Smooth muscle cell (in vitro differentiated cells): Measurements from ENCODE around the gene OR4S2. TPM values are rescaled to one million over a fixed set of nuclear protein-coding genes. Genes with fewer than 3 reads are reported as not detected.

Experiments
- DNase-seq: peaks from one replicate; lab custom pipeline; 2025; ENCODE audit not compliant: unreplicated experiment; lab: John Stamatoyannopoulos, UW
- H2AFZ ChIP-seq: fragments of 200-600 bp; sonication (generic); 2 replicates; pipeline ENCODE4 v1.6.0; 2016; ENCODE audit warnings: antibody characterized with exemption, low read depth, mild to moderate bottlenecking
- H3F3A ChIP-seq: fragments of 200-600 bp; sonication (generic); 2 replicates; pipeline ENCODE4 v1.6.0; 2017; ENCODE audit warnings: antibody characterized with exemption, low read depth
- H3K27ac ChIP-seq: fragments of 200-600 bp; sonication (generic); 2 replicates; pipeline ENCODE4 v1.5.1; 2016; ENCODE audit warnings: low read depth, mild to moderate bottlenecking
- H3K27me3 ChIP-seq: fragments of 200-600 bp; sonication (generic); 2 replicates; pipeline ENCODE4 v1.6.1; 2016; ENCODE audit warnings: low read depth, mild to moderate bottlenecking
- H3K36me3 ChIP-seq: fragments of 200-600 bp; sonication (generic); 2 replicates; pipeline ENCODE4 v1.5.1; 2016; ENCODE audit warnings: low read depth
- H3K4me1 ChIP-seq: fragments of 200-600 bp; sonication (generic); 2 replicates; pipeline ENCODE4 v1.5.1; 2016; ENCODE audit warnings: low read depth
- H3K4me2 ChIP-seq: fragments of 200-600 bp; sonication (generic); 2 replicates; pipeline ENCODE4 v1.6.0; 2016; ENCODE audit warnings: mild to moderate bottlenecking
- H3K4me3 ChIP-seq: fragments of 200-600 bp; sonication (generic); 2 replicates; pipeline ENCODE4 v1.5.1; 2016; ENCODE audit warnings: mild to moderate bottlenecking
- H3K79me2 ChIP-seq: fragments of 200-600 bp; sonication (generic); 2 replicates; pipeline ENCODE4 v1.6.0; 2016; ENCODE audit warnings: low read depth, mild to moderate bottlenecking
- H3K9ac ChIP-seq: fragments of 200-600 bp; sonication (generic); 2 replicates; pipeline ENCODE4 v1.6.0; 2016; ENCODE audit warnings: low read depth
- H3K9me3 ChIP-seq: fragments of 200-600 bp; sonication (generic); replicated peaks from 2 replicates; pipeline ENCODE4 v1.5.1; 2016; ENCODE audit warnings: low read depth
- H4K20me1 ChIP-seq: fragments of 200-600 bp; sonication (generic); 2 replicates; pipeline ENCODE4 v1.6.0; 2016; ENCODE audit warnings: low read depth
- WGBS: methylation state at CpG from one replicate; pipeline ENCODE4 v1.1.7; 2016; ENCODE audit warnings: low lambda C conversion rate; 5-methylcytosine and 5-hydroxymethylcytosine counted together
- polyA plus RNA-seq: library from polyadenylated mRNA; unstranded; fragments of >200 nt; fragmentation: Nextera tagmentation; extraction: Ambion mirVana; gene quantifications from 2 replicates; pipeline ENCODE4 v1.2.1, GENCODE V29; 2016
- total RNA-seq: library from RNA; depleted of rRNA; stranded (reverse); fragments of >200 nt; gene quantifications from 2 replicates; pipeline ENCODE4 v1.2.3, GENCODE V29; 2014
- TF ChIP-seq, protein P1 (sequence below): fragments of 200-600 bp; sonication (generic); IDR thresholded peaks from 2 replicates; pipeline ENCODE4 v1.5.1; 2017; ENCODE audit warnings: borderline replicate concordance, mild to moderate bottlenecking, antibody characterized with exemption; ENCODE audit not compliant: insufficient read depth, poor library complexity, severe bottlenecking

Gene OR4S2, protein sequence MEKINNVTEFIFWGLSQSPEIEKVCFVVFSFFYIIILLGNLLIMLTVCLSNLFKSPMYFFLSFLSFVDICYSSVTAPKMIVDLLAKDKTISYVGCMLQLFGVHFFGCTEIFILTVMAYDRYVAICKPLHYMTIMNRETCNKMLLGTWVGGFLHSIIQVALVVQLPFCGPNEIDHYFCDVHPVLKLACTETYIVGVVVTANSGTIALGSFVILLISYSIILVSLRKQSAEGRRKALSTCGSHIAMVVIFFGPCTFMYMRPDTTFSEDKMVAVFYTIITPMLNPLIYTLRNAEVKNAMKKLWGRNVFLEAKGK
- total RNA-seq (not detected in 2 replicates), polyA plus RNA-seq (not detected in 2 replicates)

DNA sequence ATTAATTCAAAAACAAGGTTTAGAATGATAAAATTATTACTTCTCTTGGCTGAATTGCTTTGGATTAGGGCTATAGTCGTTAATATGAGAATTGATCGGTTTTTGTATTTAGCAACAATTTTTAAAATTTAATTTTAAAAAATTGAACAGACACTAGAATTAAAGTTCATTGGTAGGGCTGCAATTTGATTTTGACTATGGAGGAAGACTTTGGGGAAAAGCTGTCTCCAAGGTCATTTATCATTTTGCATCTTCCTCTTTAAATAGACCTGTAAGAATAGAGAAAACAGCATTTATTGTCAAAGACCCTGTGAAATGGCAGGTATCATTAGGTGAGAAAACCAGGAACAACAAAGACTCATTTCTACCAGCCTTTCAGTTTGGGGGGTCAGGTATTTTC is at the start of gene OR4S2:
Gene OR4S2 (plus strand): TSS at position 301 of the 400 bp plus-strand sequence. CDS start 2,577 bp downstream, outside the sequence.
- Histone ChIP-seq H3K9ac (no peak within 1 kb of the TSS), H3K4me3 (no peak within 1 kb of the TSS), H2AFZ (no peak within 1 kb of the TSS), H3K79me2 (no peaks in the 10 kb centered on the region), H4K20me1 (no peaks in the 10 kb centered on the region), H3K4me1 (no peaks in the 10 kb centered on the region), H3K27me3 (no peaks in the 10 kb centered on the region), H3K4me2 (no peak within 1 kb of the TSS), H3K9me3 (no peaks in the 10 kb centered on the region), H3K36me3 (no peaks in the 10 kb centered on the region), H3F3A (no peaks in the 10 kb centered on the region), H3K27ac (no peak within 1 kb of the TSS)
- TF ChIP-seq, protein P1, sequence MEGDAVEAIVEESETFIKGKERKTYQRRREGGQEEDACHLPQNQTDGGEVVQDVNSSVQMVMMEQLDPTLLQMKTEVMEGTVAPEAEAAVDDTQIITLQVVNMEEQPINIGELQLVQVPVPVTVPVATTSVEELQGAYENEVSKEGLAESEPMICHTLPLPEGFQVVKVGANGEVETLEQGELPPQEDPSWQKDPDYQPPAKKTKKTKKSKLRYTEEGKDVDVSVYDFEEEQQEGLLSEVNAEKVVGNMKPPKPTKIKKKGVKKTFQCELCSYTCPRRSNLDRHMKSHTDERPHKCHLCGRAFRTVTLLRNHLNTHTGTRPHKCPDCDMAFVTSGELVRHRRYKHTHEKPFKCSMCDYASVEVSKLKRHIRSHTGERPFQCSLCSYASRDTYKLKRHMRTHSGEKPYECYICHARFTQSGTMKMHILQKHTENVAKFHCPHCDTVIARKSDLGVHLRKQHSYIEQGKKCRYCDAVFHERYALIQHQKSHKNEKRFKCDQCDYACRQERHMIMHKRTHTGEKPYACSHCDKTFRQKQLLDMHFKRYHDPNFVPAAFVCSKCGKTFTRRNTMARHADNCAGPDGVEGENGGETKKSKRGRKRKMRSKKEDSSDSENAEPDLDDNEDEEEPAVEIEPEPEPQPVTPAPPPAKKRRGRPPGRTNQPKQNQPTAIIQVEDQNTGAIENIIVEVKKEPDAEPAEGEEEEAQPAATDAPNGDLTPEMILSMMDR = no peak
- WGBS = 66% methylated on average over 2 of the region's 2 CpGs
- no peak for DNase-seq

DNA sequence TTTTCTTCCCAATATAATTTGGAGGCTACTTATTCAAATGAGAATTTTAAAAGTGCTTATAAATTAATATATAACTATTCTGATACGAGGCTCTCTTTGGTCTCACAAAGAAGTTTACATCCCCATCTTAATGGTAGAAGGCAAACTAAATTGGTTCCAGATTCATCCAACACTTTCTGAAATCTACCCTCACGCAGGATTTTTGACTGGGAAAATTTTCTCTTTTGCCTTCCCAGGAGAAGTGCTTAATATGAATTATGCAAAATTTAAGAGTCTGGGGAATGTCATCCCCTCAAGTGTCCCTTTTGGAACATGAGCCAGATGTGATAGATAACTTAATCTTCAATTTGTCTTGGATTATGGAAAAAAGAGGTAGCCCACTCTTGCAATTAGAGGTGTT is 40.6 kb upstream of the OR4S2 start, which contains the start of gene OR4C11:
Gene OR4C11 (minus strand): TSS at position 101 of the 400 bp plus-strand sequence. CDS start 3,272 bp downstream, outside the sequence.
- no peak within 1 kb of the TSS for H3K9ac ChIP-seq
- H4K20me1 ChIP-seq = no peaks in the 10 kb centered on the region
- TF ChIP-seq, protein P1 = no peak
- WGBS = 53% methylated on average over 2 of the region's 2 CpGs
- H3K27me3 ChIP-seq = no peaks in the 10 kb centered on the region
- H3K36me3 ChIP-seq = no peaks in the 10 kb centered on the region
- no peaks in the 10 kb centered on the region for H3K79me2 ChIP-seq
- H3K9me3 ChIP-seq = no peaks in the 10 kb centered on the region
- H3K27ac ChIP-seq = no peak within 1 kb of the TSS
- no peak within 1 kb of the TSS for H3K4me3 ChIP-seq
- H2AFZ ChIP-seq = no peak within 1 kb of the TSS
- no peaks in the 10 kb centered on the region for H3F3A ChIP-seq
- no peak for DNase-seq
- no peak within 1 kb of the TSS for H3K4me2 ChIP-seq
- H3K4me1 ChIP-seq = no peaks in the 10 kb centered on the region

DNA sequence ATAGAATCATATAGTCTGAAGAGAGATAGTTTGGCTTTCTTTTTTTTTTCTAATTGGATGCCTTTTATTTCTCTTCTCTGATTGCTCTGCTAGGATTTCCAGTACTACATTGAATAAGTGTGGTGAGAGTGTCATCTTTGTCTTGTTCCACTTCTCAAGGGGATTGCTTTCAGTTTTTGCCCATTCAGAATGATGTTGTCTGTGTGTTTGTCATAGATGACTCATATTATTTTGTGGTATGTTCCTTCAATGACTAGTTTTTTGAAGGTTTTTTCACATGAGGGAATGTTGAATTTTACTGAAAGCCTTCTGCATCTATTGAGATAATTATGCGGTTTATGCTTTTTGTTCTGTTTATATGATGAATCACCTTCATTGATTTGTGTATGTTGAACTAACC is 23.6 kb upstream of the OR4S2 start:
- H3K79me2 ChIP-seq = no peaks in the 10 kb centered on the region
- no peaks in the 10 kb centered on the region for H3F3A ChIP-seq
- H3K36me3 ChIP-seq = no peaks in the 10 kb centered on the region
- H3K4me3 ChIP-seq = no peak overlapping the region
- 84% methylated on average over 1 of the region's 1 CpG for WGBS
- TF ChIP-seq, protein P1 = no peak
- H3K4me1 ChIP-seq = no peaks in the 10 kb centered on the region
- no peak overlapping the region for H3K4me2 ChIP-seq
- no peak overlapping the region for H3K9ac ChIP-seq
- H3K27ac ChIP-seq = no peak overlapping the region
- H3K9me3 ChIP-seq = no peaks in the 10 kb centered on the region
- no peaks in the 10 kb centered on the region for H4K20me1 ChIP-seq
- no peaks in the 10 kb centered on the region for H3K27me3 ChIP-seq
- no peak for DNase-seq
- H2AFZ ChIP-seq = no peak overlapping the region

DNA sequence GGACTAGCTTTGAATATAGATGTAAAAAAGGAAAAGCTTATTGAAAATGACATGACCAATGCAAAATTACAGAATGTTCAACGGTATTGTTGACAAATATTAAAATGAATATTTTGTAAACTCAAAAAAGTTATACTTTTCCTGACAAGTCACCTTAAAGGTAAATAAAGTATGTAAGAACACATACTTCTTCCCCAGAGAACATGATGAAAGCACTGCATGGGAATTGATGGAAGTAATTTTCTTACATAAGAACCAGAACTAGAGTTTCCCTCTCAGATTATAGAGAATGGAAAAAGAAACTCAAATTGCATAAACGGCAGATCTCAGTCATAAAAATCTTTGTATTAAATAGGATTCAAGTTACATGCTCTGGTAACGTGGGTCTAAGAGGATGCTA is 13.3 kb upstream of the OR4S2 start, which contains the start of gene OR4P4:
Gene OR4P4 (plus strand): TSS at position 301 of the 400 bp plus-strand sequence.
- no peaks in the 10 kb centered on the region for H4K20me1 ChIP-seq
- H3K4me3 ChIP-seq = no peak within 1 kb of the TSS
- H3K27me3 ChIP-seq = no peaks in the 10 kb centered on the region
- no peak within 1 kb of the TSS for H3K9ac ChIP-seq
- H3K79me2 ChIP-seq = no peaks in the 10 kb centered on the region
- TF ChIP-seq, protein P1 = no peak
- no peak for DNase-seq
- H3K9me3 ChIP-seq = no peaks in the 10 kb centered on the region
- H3F3A ChIP-seq = no peaks in the 10 kb centered on the region
- no peaks in the 10 kb centered on the region for H3K36me3 ChIP-seq
- H2AFZ ChIP-seq = no peak within 1 kb of the TSS
- no peak within 1 kb of the TSS for H3K27ac ChIP-seq
- H3K4me2 ChIP-seq = no peak within 1 kb of the TSS
- 49% methylated on average over 3 of the region's 3 CpGs for WGBS
- no peaks in the 10 kb centered on the region for H3K4me1 ChIP-seq
